Measurements from ENCODE around the gene ATP7A.

ATP7A gene

DNA sequence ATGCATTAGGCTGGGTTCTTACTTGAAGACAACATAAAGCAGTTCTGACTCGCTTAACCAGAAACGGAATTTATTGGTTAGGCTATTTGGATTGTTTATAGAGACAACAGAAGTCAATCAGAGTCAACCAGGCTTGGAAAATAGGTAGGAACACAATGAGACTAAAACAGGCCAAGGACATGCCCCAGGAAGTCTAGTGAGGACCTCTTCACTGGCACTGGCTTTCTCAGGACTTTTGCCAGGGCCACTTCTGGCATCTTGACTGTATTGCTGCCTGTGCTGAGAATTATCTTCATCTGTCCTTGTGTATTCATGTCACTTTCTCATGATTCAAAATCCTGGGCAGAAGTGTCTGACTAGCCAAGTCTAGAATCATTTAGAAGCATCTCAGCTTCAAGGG is 39.3 kb downstream of the ATP7A start:
- no peak for DNase-seq (ENCODE audit: low spot score)
- no peak for TF ChIP-seq CTCF (IDR thresholded peaks at IDR 0.05; ENCODE audit: extremely low read depth, missing control alignments)

GRCh38 chrX:77952173-77952572 is 41.7 kb downstream of the ATP7A start:
- TF ChIP-seq CTCF (IDR thresholded peaks at IDR 0.05; ENCODE audit: extremely low read depth, missing control alignments) = no peak
- no peak for DNase-seq (ENCODE audit: low spot score)

DNA sequence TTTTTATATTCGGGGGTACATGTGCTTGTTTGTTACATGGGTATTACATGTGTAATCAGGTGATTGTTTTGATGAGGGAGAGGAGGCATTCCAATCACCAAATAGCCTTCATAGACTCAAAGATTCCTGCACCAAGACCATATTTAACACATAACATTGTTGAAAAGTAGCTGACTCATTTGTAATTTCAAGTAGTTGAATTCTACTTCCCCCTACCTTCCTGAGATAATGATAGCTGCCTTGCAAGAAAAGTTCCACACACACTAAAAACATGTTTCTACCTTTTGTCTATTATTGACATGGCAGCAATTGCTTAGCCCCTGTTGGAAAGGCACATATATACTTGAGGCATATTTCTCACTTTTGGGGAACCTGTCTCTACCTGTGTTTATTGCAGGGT is 42.8 kb downstream of the ATP7A start:
- no peak for DNase-seq (ENCODE audit: low spot score)
- TF ChIP-seq CTCF (IDR thresholded peaks at IDR 0.05; ENCODE audit: extremely low read depth, missing control alignments) = no peak

DNA sequence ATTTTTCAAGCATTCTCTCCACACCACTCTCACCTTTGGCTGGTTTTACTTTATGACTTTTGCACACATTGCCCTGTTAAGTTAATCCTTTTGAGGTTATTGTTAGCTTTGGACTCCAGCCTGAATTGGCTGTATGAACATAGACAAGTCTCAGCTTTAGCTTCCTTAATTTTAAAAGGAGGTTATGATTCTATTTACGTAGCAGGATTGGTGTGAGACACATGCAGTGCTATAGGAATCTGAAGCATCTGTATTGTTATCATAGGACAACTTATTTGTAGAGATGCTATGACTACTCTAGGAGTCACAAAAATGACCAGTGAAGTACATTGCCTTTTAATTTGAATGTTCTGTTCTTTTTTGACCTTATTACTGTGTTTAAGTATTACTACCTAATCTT is 43.2 kb downstream of the ATP7A start:
- no peak for DNase-seq (ENCODE audit: low spot score)
- TF ChIP-seq CTCF (IDR thresholded peaks at IDR 0.05; ENCODE audit: extremely low read depth, missing control alignments) = no peak

DNA sequence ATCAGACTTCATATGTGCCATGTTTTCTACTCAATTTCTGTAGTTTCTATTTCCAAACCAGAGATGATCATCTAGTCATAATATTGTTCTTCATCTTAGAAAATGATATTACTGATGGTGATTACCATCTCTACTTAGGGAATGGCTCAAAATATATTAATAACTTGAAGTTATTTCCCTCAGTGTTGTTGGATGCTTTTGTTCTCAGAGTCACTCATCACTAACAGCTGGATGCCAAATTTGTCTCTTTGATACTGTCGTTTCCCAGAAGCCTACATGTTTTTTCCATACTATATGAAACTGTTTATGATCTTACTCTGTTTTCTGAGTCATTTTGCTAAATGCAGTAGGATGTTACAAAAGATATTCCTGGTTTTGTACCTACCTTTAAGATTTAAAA is 50.1 kb downstream of the ATP7A start:
- no peak for TF ChIP-seq CTCF (IDR thresholded peaks at IDR 0.05; ENCODE audit: extremely low read depth, missing control alignments)

GRCh38 chrX:77961063-77961462 is 50.6 kb downstream of the ATP7A start:
- no peak for DNase-seq (ENCODE audit: low spot score)
- no peak for TF ChIP-seq CTCF (IDR thresholded peaks at IDR 0.05; ENCODE audit: extremely low read depth, missing control alignments)

More for the DNA sequence above, 50.1 kb downstream of the ATP7A start:
- no peak for DNase-seq (ENCODE audit: low spot score)

- TF ChIP-seq CTCF (IDR thresholded peaks at IDR 0.05; ENCODE audit: extremely low read depth, missing control alignments) = no peak
- DNase-seq (ENCODE audit: low spot score) = no peak
Observed at GRCh38 chrX:77962068-77962902, 51.8 kb downstream of the ATP7A start.

Data from GM20000 (cell line).